ENCODE measurements around the gene SP100.
"Not testable (repeated sequence)": the region's sequence is repeated elsewhere in the genome, so short reads cannot be mapped to it uniquely, and the experiment has no call there.

Gene SP100

GRCh38 chr2:230472621-230473018, 56.6 kb downstream of the SP100 start:
- DNase-seq = no peak

DNA sequence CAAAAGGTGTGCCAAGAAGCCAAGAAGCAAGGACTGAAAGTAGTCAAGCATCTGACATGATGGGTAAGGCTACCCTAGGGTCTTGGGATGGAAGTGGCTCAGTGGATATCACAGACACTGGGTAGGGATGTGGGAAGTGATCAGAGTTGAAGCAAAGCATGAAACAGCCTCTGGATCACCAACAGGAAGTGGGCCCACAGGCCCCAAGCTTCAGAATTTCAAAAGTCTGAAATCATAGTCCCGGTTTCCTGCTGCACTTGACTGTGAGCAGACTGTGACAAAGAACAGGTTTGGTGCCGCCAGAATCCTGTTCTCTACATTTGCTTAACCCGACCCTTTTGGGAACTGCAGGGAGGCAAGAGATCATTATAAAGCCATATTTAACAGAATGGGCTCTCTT, 57.4 kb downstream of the SP100 start:
- DNase-seq = no peak

- DNase-seq = no peak
Observed at GRCh38 chr2:230475143-230475542, 59.1 kb downstream of the SP100 start.

GRCh38 chr2:230485801-230486341, 69.9 kb downstream of the SP100 start:
- no peak for DNase-seq

GRCh38 chr2:230491219-230491618, 75.2 kb downstream of the SP100 start:
- not testable (repeated sequence) for DNase-seq

GRCh38 chr2:230492107-230492506, 76.1 kb downstream of the SP100 start:
- DNase-seq = no peak

DNA sequence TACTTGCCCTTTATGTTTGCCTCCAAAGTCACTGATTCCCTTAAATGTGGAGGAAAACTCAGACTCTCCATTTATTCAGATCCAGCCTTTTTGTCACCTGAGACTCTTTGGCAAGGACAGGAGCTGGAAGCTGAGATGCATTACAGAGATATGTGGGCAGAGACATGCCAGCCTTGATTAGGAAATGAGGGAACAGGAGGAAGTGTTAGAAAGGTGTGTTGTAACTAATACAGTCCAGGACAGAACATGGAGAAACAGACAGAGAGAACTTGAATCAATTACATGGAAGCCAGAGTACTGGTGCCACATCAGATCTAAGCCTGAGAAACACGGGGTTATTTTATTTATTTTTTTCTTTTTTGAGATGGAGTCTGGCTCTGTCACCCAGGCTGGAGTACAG, 79.0 kb downstream of the SP100 start:
- DNase-seq = no peak

DNA sequence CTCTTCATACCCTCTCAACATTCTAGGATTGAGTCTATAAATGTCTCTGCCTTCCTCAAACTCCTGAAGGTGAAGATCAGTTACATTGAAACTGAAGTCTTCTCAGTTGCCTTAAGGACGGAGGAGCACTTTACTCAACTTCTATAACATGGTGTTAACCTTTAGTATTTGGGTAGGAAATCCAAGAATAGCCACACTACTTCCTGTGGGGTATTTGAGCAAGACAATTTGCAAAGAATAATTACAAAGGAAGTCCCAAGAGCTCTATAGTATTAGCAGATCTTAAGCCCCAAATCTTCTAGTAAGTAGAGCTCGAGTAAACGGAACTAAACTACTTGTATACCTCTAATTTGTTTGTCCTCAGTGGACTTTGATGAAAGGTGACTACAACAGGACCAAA, 80.9 kb downstream of the SP100 start:
- DNase-seq = no peak

- DNase-seq = no peak
Observed at GRCh38 chr2:230498506-230499107, 82.6 kb downstream of the SP100 start.

DNA sequence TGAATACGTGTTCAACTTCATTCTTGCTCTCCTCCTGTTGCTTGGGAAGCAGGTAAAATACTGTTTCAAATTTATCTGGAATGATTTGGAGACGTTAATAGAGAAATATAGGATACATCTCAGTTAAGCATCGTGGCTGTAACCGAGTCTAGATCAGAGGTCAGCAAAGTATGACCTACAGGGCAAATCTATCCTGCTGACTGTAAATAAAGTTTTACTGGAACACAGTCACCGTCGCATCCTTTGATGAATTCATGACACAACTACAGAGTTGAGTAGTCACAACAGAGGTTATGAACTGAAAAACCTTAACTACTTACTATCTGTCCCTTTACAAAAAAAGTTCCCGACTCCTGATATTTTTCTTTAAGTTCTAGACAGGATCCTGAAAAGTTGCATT, 86.6 kb downstream of the SP100 start:
- no peak for DNase-seq

- no peak for DNase-seq
Observed at GRCh38 chr2:230503798-230504197, 87.8 kb downstream of the SP100 start.

GRCh38 chr2:230505162-230505561, 89.2 kb downstream of the SP100 start:
- DNase-seq = no peak

- DNase-seq = no peak
Observed at GRCh38 chr2:230512955-230513748, 97.2 kb downstream of the SP100 start.

DNA sequence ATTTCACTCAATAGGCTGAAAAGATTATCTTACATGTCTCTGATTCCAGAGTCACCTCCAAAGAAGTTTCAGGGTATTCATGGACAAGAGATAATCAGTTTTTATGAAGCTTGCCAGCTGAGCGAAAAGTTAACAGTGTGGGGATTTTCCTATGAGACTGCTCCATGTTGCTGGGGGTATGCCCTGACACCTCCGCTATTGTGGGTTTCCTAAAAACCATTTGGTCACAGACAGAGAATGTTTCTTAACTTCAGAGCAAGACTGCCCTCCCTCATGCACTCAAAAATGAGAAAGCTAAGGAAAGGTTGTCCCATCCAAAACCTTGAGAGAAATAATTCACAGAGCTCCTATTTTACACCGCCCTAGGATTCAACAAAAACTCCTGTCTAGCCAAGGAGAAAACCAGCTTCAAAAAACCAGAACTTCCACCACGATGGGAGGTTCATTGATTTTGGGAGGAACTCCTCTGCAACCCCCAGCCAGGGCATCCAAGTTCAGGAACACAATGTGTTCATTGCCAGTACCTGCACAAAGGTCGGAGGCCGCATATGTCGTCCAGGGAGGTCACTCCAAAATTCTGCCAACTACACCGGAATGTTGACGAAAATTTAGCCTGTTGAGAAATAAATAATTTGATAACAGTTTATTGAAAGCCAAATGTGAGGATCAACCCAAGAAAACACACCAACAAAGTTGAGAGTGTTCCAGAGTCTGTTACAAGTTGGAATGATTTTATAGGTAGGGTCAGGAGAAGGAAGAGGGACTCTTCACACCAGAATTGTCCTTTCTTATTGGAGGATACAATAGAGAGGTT, 104.3 kb downstream of the SP100 start:
- DNase-seq = no peak

DNA sequence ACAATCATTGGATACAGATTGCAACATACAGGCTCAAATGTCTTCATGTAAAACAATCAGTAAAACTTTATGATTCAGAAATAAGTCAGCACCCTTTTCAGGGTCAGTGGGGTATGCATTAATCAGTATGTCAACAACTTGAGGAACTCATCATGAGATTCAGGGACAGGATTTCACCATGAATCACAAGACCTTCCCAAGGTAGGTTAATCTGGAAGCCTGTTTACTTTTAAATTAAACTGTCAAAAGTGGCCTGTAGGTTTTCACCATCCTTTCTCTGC, 104.8 kb downstream of the SP100 start:
- DNase-seq = no peak

- no peak for DNase-seq
Observed at GRCh38 chr2:230521386-230521785, 105.4 kb downstream of the SP100 start.

GRCh38 chr2:230525682-230526081, 109.7 kb downstream of the SP100 start:
- DNase-seq = no peak

GRCh38 chr2:230537531-230537976, 121.6 kb downstream of the SP100 start:
- DNase-seq = no peak

GRCh38 chr2:230540332-230540731, 124.3 kb downstream of the SP100 start:
- DNase-seq = no peak

DNA sequence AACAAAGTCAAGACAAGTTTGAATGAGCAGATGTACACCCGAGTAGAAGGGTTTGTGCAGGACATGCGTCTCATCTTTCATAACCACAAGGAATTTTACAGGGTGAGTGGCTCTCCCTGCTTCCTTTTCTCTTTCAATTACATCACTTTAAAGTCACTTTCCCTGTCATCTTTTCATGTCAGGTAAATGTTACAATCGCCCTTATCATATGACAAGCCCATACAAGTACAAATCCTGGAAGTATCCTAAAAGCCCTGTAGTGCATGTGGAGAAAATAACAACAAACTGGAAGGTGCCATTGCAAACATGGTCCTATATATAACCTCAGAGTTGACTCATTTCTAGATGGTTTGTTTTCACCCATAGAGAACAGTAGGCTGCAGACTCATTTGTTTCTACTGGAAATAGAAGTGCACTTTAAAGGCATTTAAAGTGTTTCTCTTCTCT, 126.0 kb downstream of the SP100 start:
- no peak for DNase-seq

DNA sequence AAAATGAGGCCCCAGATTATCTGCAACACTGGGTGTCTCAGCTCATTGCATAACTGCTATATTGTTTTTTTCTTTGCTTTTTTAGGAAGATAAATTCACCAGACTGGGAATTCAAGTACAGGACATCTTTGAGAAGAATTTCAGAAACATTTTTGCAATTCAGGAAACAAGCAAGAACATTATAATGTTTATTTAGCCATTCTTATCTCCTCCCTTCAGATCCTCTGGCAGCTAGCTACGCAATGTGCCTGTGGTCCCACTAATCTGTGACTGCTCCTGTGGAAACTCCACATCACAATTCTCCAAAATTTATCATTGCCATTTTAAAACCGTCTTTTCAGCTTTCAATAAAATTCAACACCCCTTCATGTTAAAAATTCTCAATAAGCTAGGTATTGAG, 126.8 kb downstream of the SP100 start:
- DNase-seq = no peak

DNA sequence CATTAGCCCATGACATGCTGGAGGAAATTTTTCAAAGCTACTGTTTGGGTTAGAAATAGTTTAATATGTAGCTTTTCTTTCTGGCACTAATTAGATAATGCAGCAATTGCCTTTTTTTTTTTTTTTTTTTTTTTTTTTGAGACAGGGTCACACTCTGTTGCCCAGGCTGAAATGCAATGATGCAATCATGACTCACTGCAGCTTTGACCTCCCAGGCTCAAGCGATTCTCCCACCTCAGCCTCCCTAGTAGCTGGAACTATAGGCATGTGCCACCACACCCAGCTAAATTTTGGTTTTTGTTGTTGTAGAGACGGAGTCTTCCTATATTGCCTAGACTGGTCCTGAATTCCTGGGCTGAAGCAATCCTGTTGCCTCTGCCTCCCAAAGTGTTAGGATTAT, 136.2 kb downstream of the SP100 start:
- no peak for DNase-seq

- DNase-seq = no peak
Observed at GRCh38 chr2:230557065-230557464, 141.1 kb downstream of the SP100 start.
